Glutamatergic neuron (in vitro differentiated cells): ENCODE measurements around the gene MAN1A1. TPM values are rescaled to one million over a fixed set of nuclear protein-coding genes. Genes with fewer than 3 reads are reported as not detected.

Experiments used
- DNase-seq: peaks from one replicate; pipeline ENCODE4 v3.0.0; 2022
- H3K27ac Mint-ChIP-seq: one replicate; pipeline ENCODE4 v1.8.0; 2020; ENCODE audit warnings: mild to moderate bottlenecking, mixed read lengths, inconsistent platforms; ENCODE audit not compliant: unreplicated experiment
- H3K27me3 Mint-ChIP-seq: one replicate; pipeline ENCODE4 v1.8.0; 2020; ENCODE audit warnings: mild to moderate bottlenecking, moderate library complexity, mixed read lengths, inconsistent platforms; ENCODE audit not compliant: unreplicated experiment
- H3K36me3 Mint-ChIP-seq: one replicate; pipeline ENCODE4 v1.8.0; 2020; ENCODE audit warnings: mild to moderate bottlenecking, mixed read lengths, inconsistent platforms; ENCODE audit not compliant: unreplicated experiment
- H3K4me1 Mint-ChIP-seq: one replicate; pipeline ENCODE4 v1.8.0; 2020; ENCODE audit warnings: mild to moderate bottlenecking, low read depth, mixed read lengths, inconsistent platforms; ENCODE audit not compliant: unreplicated experiment
- H3K4me3 Mint-ChIP-seq: one replicate; pipeline ENCODE4 v1.8.0; 2020; ENCODE audit warnings: mild to moderate bottlenecking, mixed read lengths, inconsistent platforms; ENCODE audit not compliant: unreplicated experiment
- H3K9me3 Mint-ChIP-seq: one replicate; pipeline ENCODE4 v1.8.0; 2020; ENCODE audit warnings: mild to moderate bottlenecking, moderate library complexity, mixed read lengths, inconsistent platforms; ENCODE audit not compliant: unreplicated experiment
- total RNA-seq: library from RNA; stranded (reverse); fragmentation: NEBNext Ultra II Directional; extraction: Animal tissue kit (Norgen Biotek cat#: 25700); gene quantifications from one replicate; pipeline ENCODE4 v1.2.1, GENCODE V29; 2021; ENCODE audit not compliant: unreplicated experiment
- TF ChIP-seq, protein P1 (sequence below): fragments of 200-600 bp; sonication (generic); IDR thresholded peaks from one replicate; pipeline ENCODE4 v1.5.0; 2021; ENCODE audit not compliant: partially characterized antibody, unreplicated experiment

MAN1A1 gene
- total RNA-seq, 1 donor from 2014 or later, result 10.5 TPM

- TF ChIP-seq, protein P1, sequence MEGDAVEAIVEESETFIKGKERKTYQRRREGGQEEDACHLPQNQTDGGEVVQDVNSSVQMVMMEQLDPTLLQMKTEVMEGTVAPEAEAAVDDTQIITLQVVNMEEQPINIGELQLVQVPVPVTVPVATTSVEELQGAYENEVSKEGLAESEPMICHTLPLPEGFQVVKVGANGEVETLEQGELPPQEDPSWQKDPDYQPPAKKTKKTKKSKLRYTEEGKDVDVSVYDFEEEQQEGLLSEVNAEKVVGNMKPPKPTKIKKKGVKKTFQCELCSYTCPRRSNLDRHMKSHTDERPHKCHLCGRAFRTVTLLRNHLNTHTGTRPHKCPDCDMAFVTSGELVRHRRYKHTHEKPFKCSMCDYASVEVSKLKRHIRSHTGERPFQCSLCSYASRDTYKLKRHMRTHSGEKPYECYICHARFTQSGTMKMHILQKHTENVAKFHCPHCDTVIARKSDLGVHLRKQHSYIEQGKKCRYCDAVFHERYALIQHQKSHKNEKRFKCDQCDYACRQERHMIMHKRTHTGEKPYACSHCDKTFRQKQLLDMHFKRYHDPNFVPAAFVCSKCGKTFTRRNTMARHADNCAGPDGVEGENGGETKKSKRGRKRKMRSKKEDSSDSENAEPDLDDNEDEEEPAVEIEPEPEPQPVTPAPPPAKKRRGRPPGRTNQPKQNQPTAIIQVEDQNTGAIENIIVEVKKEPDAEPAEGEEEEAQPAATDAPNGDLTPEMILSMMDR, result no peak
- Mint-ChIP-seq H3K4me3 (no peak overlapping the region), H3K9me3 (no peaks in the 10 kb centered on the region), H3K36me3 (no peaks in the 10 kb centered on the region), H3K4me1 (peaks cover 14% of the 10 kb centered on the region), H3K27ac (no peak overlapping the region), H3K27me3 (no peaks in the 10 kb centered on the region)
- DNase-seq, result no peak
These were observed 216.2 kb downstream of the MAN1A1 start for GRCh38 chr6:119133400-119133799.

DNA sequence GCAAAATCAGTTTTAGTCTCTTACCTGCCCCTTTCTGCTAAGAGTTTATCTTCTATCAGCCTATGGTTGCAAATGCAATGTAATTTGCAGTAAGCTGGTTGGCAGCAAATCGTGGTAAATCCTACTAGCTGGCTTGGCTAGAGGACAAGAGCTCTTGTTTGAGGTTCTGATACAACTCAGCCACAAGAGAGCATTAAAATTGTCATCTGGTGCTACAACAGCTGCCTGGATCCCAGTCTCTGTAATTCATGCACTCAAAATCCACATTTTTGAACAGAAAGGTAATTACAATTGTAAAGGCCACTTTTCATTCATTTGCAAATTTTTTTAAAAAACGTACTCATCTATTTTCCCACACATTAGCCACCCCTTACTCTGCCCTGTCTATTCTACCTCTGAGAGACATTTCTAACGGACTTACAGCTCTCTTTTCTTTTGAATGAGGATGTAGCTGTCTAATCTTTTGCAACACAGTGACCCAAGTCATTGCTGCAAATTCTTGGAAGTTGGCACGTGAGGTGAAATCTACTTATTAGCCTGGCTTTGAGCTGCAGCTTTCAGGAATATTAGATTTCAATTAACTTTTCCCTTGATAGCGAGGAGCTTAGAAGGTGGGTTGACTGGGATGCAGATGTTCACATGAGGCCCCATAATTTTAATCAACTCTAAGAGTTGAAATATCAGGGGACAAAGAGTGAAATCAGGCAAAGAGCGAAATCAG is 217.1 kb downstream of the MAN1A1 start:
- Mint-ChIP-seq H3K9me3 (peaks cover 1% of the 10 kb centered on the region), H3K36me3 (no peaks in the 10 kb centered on the region), H3K4me1 (peaks cover 17% of the 10 kb centered on the region), H3K27ac (no peak overlapping the region), H3K27me3 (no peaks in the 10 kb centered on the region), H3K4me3 (no peak overlapping the region)
- no peak for DNase-seq
- TF ChIP-seq, protein P1, result no peak

DNA sequence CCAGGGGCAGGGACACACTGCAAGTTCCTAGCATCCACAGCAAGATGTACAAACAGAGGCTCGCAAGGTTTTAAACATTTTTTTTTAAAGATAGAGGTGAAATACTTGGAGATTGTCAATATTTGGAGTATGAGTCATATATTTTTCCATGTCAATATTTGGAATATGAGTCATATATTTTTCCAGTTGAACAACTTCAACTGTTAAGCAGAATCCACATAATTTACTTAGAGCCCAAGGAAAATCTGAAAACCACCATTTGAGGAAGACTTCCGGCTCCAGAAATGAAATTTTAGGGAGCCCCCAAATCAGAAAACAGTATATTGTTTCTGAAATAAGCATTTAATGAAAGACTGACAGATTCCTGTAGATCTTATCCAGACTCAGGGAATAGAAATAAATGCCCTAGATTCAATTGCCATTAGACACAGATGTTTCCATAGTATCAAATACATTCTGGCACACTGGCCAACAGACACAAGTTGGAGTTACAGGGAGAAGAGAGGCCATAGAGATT is 219.5 kb downstream of the MAN1A1 start:
- DNase-seq, result no peak
- H3K9me3 Mint-ChIP-seq, result peaks cover 2% of the 10 kb centered on the region
- H3K4me1 Mint-ChIP-seq, result peaks cover 17% of the 10 kb centered on the region
- H3K4me3 Mint-ChIP-seq, result no peak overlapping the region
- H3K27ac Mint-ChIP-seq, result no peak overlapping the region
- TF ChIP-seq, protein P1, result no peak
- no peaks in the 10 kb centered on the region for H3K36me3 Mint-ChIP-seq
- H3K27me3 Mint-ChIP-seq, result no peaks in the 10 kb centered on the region

DNA sequence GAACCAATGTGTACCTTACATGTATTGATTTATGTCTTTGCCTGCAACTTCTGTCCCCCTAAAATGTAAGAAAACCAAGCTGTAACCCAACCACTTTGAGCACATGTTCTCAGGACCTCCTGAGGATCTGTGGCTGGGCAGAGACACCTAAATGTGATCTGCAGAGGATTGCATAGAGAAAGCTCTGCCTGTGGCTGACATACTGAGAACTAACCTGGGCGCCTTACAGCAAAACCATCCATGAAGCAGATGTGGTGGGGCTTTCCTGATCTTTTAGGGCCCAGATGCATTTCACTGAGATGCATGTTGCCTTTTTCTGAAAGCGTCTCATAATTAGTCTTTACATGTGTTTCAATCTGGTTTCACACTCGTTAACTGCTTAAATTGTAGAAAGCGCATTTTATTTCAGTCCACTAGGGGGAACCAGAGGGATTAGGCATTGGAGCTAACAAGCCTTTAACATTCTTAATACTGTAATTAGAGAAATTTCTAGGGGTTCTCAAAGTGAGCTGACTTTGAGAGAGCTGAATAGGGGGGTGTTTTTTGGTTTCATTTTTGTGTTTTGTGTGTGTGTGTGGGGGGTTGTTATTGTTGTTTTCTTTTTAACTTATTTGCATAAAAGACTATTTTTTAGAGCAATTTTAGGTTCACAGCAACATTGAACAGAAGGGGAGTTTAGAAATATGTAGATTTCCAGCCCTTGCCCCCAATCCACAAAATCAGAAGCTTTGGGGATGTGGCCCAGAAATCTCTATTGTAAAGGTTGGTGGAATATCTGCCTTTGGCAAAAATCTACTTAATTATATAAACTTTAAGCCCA is 220.2 kb downstream of the MAN1A1 start:
- Mint-ChIP-seq H3K9me3 (peaks cover 2% of the 10 kb centered on the region), H3K27me3 (no peaks in the 10 kb centered on the region), H3K27ac (no peak overlapping the region), H3K36me3 (no peaks in the 10 kb centered on the region), H3K4me1 (peaks cover 17% of the 10 kb centered on the region), H3K4me3 (no peak overlapping the region)
- TF ChIP-seq, protein P1, result peak; percentile 90
- DNase-seq, result no peak
